CD4-positive, alpha-beta T cell treated with Interleukin-6 for 4 hours (primary cell): Measurements from ENCODE around the gene CISD3.
"Not testable (repeated sequence)": the region's sequence is repeated elsewhere in the genome, so short reads cannot be mapped to it uniquely, and the experiment has no call there.

Experiments used
- DNase-seq: peaks from one replicate; pipeline ENCODE4 v3.0.0-alpha.2; 2020; ENCODE audit warnings: mixed read lengths

The CISD3 gene

GRCh38 chr17:38709104-38709820 is 20.9 kb upstream of the CISD3 start:
- DNase-seq, result no peak

GRCh38 chr17:38709864-38710603 is 20.1 kb upstream of the CISD3 start:
- DNase-seq, result no peak

- no peak for DNase-seq
Observed at GRCh38 chr17:38710604-38710962, 19.6 kb upstream of the CISD3 start.

GRCh38 chr17:38710985-38711384 is 19.2 kb upstream of the CISD3 start:
- DNase-seq, result no peak

GRCh38 chr17:38711792-38712571 is 18.2 kb upstream of the CISD3 start:
- DNase-seq, result no peak

- DNase-seq, result no peak
Observed at GRCh38 chr17:38712593-38712992, 17.5 kb upstream of the CISD3 start.

GRCh38 chr17:38713456-38714075 is 16.6 kb upstream of the CISD3 start:
- no peak for DNase-seq

GRCh38 chr17:38715216-38715943 is 14.8 kb upstream of the CISD3 start:
- no peak for DNase-seq

GRCh38 chr17:38716368-38717005 is 13.7 kb upstream of the CISD3 start:
- DNase-seq, result no peak

- DNase-seq, result no peak
Observed at GRCh38 chr17:38717139-38717745, 12.9 kb upstream of the CISD3 start.

GRCh38 chr17:38719289-38719942 is 10.7 kb upstream of the CISD3 start:
- DNase-seq, result no peak

- peak; percentile 21 for DNase-seq
Observed at GRCh38 chr17:38719943-38720641, 10.0 kb upstream of the CISD3 start.

- DNase-seq, result no peak
Observed at GRCh38 chr17:38720941-38721340, 9.2 kb upstream of the CISD3 start.

GRCh38 chr17:38721802-38722201 is 8.3 kb upstream of the CISD3 start:
- no peak for DNase-seq

GRCh38 chr17:38724337-38724988 is 5.7 kb upstream of the CISD3 start:
- DNase-seq, result no peak

GRCh38 chr17:38725066-38725465 is 5.1 kb upstream of the CISD3 start:
- DNase-seq, result no peak

- not testable (repeated sequence) for DNase-seq
Observed at GRCh38 chr17:38726145-38726544, 4.0 kb upstream of the CISD3 start.

- DNase-seq, result peak; percentile 52
Observed at GRCh38 chr17:38727736-38728135, 2.4 kb upstream of the CISD3 start.

GRCh38 chr17:38728290-38728831 is 1.8 kb upstream of the CISD3 start:
- DNase-seq, result peak; percentile 80
